ENCODE results near the gene TGDS. TPM values are rescaled to one million over a fixed set of nuclear protein-coding genes. Genes with fewer than 3 reads are reported as not detected.
"Not testable (repeated sequence)": the region's sequence is repeated elsewhere in the genome, so short reads cannot be mapped to it uniquely, and the experiment has no call there.

Gene TGDS
- total and polyA plus RNA-seq, 2 experiments from 2014 or later = 14.2 to 18.3 TPM

DNA sequence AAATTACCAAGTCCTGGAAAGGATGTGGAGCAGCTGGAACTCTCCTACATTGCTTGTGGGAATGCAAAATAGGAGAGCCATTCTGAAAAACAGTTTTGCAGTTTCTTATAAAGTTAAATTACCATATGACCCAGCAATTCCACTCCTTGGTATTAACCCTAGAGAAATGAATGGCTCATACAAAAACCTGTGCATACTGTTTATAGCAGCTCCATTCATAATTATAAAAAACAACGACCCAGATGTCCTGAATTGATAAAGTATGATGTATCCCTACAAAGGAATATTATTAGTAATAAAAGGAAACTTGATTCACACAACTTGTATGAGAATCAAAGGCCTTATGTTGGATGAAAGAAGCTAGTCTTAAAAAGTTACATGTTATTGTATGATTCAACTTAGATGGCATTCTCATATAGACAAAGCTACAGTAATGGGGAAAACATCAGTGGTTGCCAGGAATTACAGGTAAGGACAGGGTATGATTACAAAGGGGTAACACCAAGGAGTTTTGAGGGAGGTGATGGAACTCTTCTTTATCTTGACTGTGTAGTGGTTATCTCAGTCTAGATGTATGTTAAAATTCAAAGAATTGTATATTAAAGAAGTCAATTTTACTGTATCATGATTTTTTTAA is 41.1 kb upstream of the TGDS start:
- no peak for DNase-seq
- peaks cover 8% of the 10 kb centered on the region; the same call in 1 of the 2 replicates for H3K36me3 ChIP-seq (ENCODE audit: low read depth)
- TF ChIP-seq EZH2phosphoT487 (IDR thresholded peaks at IDR 0.05; ENCODE audit: insufficient read depth, low read depth) (no peak), EZH2 (IDR thresholded peaks at IDR 0.05; ENCODE audit: insufficient read depth, poor library complexity, severe bottlenecking) (no peak)
- no peaks in the 10 kb centered on the region for H3K27me3 ChIP-seq (replicated peaks; ENCODE audit: insufficient read depth)
- H4K20me1 ChIP-seq (ENCODE audit: insufficient read depth) = no peaks in the 10 kb centered on the region
- no peak overlapping the region for H3K4me3 ChIP-seq
- no peak overlapping the region for H3K4me2 ChIP-seq (ENCODE audit: unreplicated experiment)
- H3K4me1 ChIP-seq (ENCODE audit: insufficient read depth) = peaks cover 19% of the 10 kb centered on the region
- in situ Hi-C loops (cut with MboI) = no loop called here
- no peaks in the 10 kb centered on the region for H3K9me2 ChIP-seq (ENCODE audit: insufficient read depth)
- no peaks in the 10 kb centered on the region for H3K79me2 ChIP-seq (ENCODE audit: insufficient read depth)
- H3F3A ChIP-seq (ENCODE audit: insufficient read depth) = peaks cover 28% of the 10 kb centered on the region
- 97% methylated on average over 1 of the region's 1 CpG for WGBS, 2 experiments (ENCODE audit: low coverage in 1 of 2, low lambda C conversion rate in 2 of 2, missing lambda C conversion rate in 2 of 2)
- no peaks in the 10 kb centered on the region for H3K9me3 ChIP-seq (ENCODE audit: low read depth)
- H3K27ac ChIP-seq = no peak overlapping the region
- no peak overlapping the region for H3K9ac ChIP-seq
- no peak overlapping the region for H2AFZ ChIP-seq

DNA sequence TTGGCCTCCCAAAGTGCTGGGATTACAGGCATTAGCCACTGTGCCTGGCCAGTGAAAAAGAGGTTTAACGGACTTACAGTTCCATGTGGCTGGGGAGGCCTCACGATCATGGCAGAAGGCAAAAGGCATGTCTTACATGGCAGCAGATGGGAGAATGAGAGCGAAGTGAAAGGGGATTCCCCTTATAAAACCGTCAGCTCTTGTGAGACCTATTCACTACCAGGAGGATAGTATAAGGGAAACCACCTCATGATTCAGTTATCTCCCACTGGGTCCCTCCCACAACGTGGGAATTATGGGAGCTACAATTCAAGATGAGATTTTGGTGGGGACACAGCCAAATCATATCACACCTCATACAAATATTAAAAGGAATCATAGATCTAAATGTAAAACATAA is 40.1 kb upstream of the TGDS start:
- H3K9me2 ChIP-seq (ENCODE audit: insufficient read depth); DNase-seq; H3K4me2 ChIP-seq (ENCODE audit: unreplicated experiment); H3K79me2 ChIP-seq (ENCODE audit: insufficient read depth); H3K36me3 ChIP-seq (ENCODE audit: low read depth); in situ Hi-C loops (cut with MboI); H2AFZ ChIP-seq; H3K9me3 ChIP-seq (ENCODE audit: low read depth); H3K27ac ChIP-seq; H3K27me3 ChIP-seq (replicated peaks; ENCODE audit: insufficient read depth); H3K4me3 ChIP-seq; H3K4me1 ChIP-seq (ENCODE audit: insufficient read depth); H4K20me1 ChIP-seq (ENCODE audit: insufficient read depth); H3K9ac ChIP-seq: not testable (repeated sequence)
- H3F3A ChIP-seq (ENCODE audit: insufficient read depth) = peaks cover 18% of the 10 kb centered on the region
- 97 to 99% methylated on average over 5 of the region's 5 CpGs for WGBS, 2 experiments (ENCODE audit: low coverage in 1 of 2, low lambda C conversion rate in 2 of 2, missing lambda C conversion rate in 2 of 2)

- no peaks in the 10 kb centered on the region for H3K79me2 ChIP-seq (ENCODE audit: insufficient read depth)
- no peaks in the 10 kb centered on the region for H4K20me1 ChIP-seq (ENCODE audit: insufficient read depth)
- no peaks in the 10 kb centered on the region for H3K9me2 ChIP-seq (ENCODE audit: insufficient read depth)
- no peak overlapping the region for H3K4me2 ChIP-seq (ENCODE audit: unreplicated experiment)
- H3K9ac ChIP-seq = no peak overlapping the region
- H3K9me3 ChIP-seq (ENCODE audit: low read depth) = no peaks in the 10 kb centered on the region
- H3K27ac ChIP-seq = no peak overlapping the region
- 99% methylated on average over 3 of the region's 3 CpGs for WGBS, 2 experiments (ENCODE audit: low coverage in 1 of 2, low lambda C conversion rate in 2 of 2, missing lambda C conversion rate in 2 of 2)
- H3F3A ChIP-seq (ENCODE audit: insufficient read depth) = 0 out of 2 replicates have a peak, but pooled peaks cover 6% of the 10 kb centered on the region
- H3K4me3 ChIP-seq = no peak overlapping the region
- in situ Hi-C loops (cut with MboI) = no loop called here
- H3K27me3 ChIP-seq (replicated peaks; ENCODE audit: insufficient read depth) = no peaks in the 10 kb centered on the region
- no peak overlapping the region for H2AFZ ChIP-seq
- H3K4me1 ChIP-seq (ENCODE audit: insufficient read depth) = no peaks in the 10 kb centered on the region
- no peak for DNase-seq
- H3K36me3 ChIP-seq (ENCODE audit: low read depth) = peaks cover 31% of the 10 kb centered on the region
- TF ChIP-seq EZH2 (IDR thresholded peaks at IDR 0.05; ENCODE audit: insufficient read depth, poor library complexity, severe bottlenecking) = no peak
- TF ChIP-seq EZH2phosphoT487 (IDR thresholded peaks at IDR 0.05; ENCODE audit: insufficient read depth, low read depth) = no peak
These were observed 36.5 kb upstream of the TGDS start for GRCh38 chr13:94632226-94632980.

GRCh38 chr13:94630858-94631257 is 34.9 kb upstream of the TGDS start:
- H3K27me3 ChIP-seq (replicated peaks; ENCODE audit: insufficient read depth) = no peaks in the 10 kb centered on the region
- no peak overlapping the region for H3K4me3 ChIP-seq
- no peaks in the 10 kb centered on the region for H3K79me2 ChIP-seq (ENCODE audit: insufficient read depth)
- H3K36me3 ChIP-seq (ENCODE audit: low read depth) = peaks cover 45% of the 10 kb centered on the region
- WGBS, 2 experiments (ENCODE audit: low coverage in 1 of 2, low lambda C conversion rate in 2 of 2, missing lambda C conversion rate in 2 of 2) = 100% methylated on average over 2 of the region's 2 CpGs
- H3K9me3 ChIP-seq (ENCODE audit: low read depth) = no peaks in the 10 kb centered on the region
- no peak for DNase-seq
- H3K4me1 ChIP-seq (ENCODE audit: insufficient read depth) = no peaks in the 10 kb centered on the region
- no peaks in the 10 kb centered on the region for H4K20me1 ChIP-seq (ENCODE audit: insufficient read depth)
- no peak overlapping the region for H2AFZ ChIP-seq
- TF ChIP-seq EZH2phosphoT487 (IDR thresholded peaks at IDR 0.05; ENCODE audit: insufficient read depth, low read depth) (no peak), EZH2 (IDR thresholded peaks at IDR 0.05; ENCODE audit: insufficient read depth, poor library complexity, severe bottlenecking) (no peak)
- in situ Hi-C loops (cut with MboI) = no loop called here
- H3K4me2 ChIP-seq (ENCODE audit: unreplicated experiment) = no peak overlapping the region
- H3F3A ChIP-seq (ENCODE audit: insufficient read depth) = no peaks in the 10 kb centered on the region
- no peak overlapping the region for H3K9ac ChIP-seq
- H3K27ac ChIP-seq = no peak overlapping the region
- H3K9me2 ChIP-seq (ENCODE audit: insufficient read depth) = no peaks in the 10 kb centered on the region

Data from GM23248 (cell line).